HUES64 (cell line): ENCODE results near the gene FRMPD1.

Experiments used
- H3K27ac ChIP-seq: 2 replicates; pipeline ENCODE4 v1.7.0; 2013; ENCODE audit warnings: low read depth, low read length, inconsistent platforms
- H3K27me3 ChIP-seq: 2 replicates; pipeline ENCODE4 v1.6.1; 2013; ENCODE audit warnings: mild to moderate bottlenecking, low read length; ENCODE audit not compliant: insufficient read depth
- H3K36me3 ChIP-seq: 2 replicates; pipeline ENCODE4 v1.6.1; 2013; ENCODE audit warnings: mild to moderate bottlenecking, low read length; ENCODE audit not compliant: insufficient read depth
- H3K4me1 ChIP-seq: 2 replicates; pipeline ENCODE4 v1.6.1; 2013; ENCODE audit warnings: mild to moderate bottlenecking, low read length, moderate library complexity; ENCODE audit not compliant: insufficient read depth
- H3K4me3 ChIP-seq: 2 replicates; pipeline ENCODE4 v1.5.1; 2013; ENCODE audit warnings: mild to moderate bottlenecking, low read length, moderate library complexity
- H3K9ac ChIP-seq: 2 replicates; pipeline ENCODE4 v1.6.1; 2013; ENCODE audit warnings: mild to moderate bottlenecking, low read depth, low read length
- H3K9me3 ChIP-seq: 2 replicates; pipeline ENCODE4 v1.6.1; 2013; ENCODE audit warnings: low read depth, low read length; ENCODE audit not compliant: insufficient read depth
- WGBS: fragments of 150-250, 120-280 bp; methylation state at CpG from one replicate; pipeline ENCODE4 v1.1.7; 2013; ENCODE audit warnings: missing lambda C conversion rate; 5-methylcytosine and 5-hydroxymethylcytosine counted together

The FRMPD1 gene

DNA sequence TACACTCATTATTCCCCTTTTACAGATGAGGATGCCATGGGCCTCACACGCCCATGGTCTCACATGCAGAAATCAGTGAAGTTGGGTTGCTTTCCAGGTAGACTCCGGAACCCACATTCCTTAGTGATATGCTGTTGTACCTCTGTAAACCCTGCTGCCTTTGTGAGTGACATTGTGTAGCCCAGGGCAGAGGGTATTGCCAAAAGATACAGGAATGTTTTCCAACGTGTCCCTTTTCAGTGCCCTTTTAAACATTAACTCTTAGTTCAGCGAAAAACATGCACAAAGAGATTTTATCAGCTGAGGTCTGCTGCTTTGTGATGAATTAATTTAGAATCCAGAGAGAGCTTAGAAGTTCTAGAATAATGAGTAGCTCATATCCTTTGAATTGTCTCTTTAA lies 64.5 kb downstream of the FRMPD1 start:
- Histone ChIP-seq H3K36me3 (no peaks in the 10 kb centered on the region), H3K27me3 (no peaks in the 10 kb centered on the region), H3K9me3 (no peaks in the 10 kb centered on the region), H3K9ac (no peak overlapping the region), H3K4me3 (no peak overlapping the region), H3K27ac (no peak overlapping the region), H3K4me1 (no peaks in the 10 kb centered on the region)
- 92% methylated on average over 4 of the region's 4 CpGs for WGBS

DNA sequence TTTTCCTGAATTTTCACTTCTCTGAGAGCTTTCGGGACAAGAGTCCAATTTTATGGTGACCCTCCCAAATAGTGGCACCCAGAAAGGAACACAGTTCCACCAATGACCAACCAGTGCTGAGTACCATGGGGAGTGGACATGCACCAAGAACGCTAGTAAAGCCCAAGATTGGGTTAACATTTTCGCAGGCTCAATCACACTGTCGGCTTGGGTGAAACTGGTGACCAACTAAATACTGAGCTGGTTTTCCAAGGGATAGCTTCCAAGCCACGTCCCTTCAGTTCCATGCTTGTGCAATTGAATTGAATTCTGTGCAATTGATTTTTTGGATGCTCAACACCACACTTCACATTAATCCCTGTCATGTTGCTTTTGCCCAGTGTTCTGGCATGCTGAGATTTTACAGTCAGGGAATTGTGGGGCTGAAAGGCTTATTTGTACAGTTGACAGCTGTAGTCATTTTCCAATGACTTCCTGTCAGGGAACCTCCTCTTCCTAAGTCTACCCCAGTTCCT lies 65.3 kb downstream of the FRMPD1 start:
- no peak overlapping the region for H3K9ac ChIP-seq
- H3K9me3 ChIP-seq = no peaks in the 10 kb centered on the region
- H3K27ac ChIP-seq = no peak overlapping the region
- H3K27me3 ChIP-seq = no peaks in the 10 kb centered on the region
- no peak overlapping the region for H3K4me3 ChIP-seq
- 95% methylated on average over 5 of the region's 5 CpGs for WGBS
- H3K36me3 ChIP-seq = no peaks in the 10 kb centered on the region
- no peaks in the 10 kb centered on the region for H3K4me1 ChIP-seq

DNA sequence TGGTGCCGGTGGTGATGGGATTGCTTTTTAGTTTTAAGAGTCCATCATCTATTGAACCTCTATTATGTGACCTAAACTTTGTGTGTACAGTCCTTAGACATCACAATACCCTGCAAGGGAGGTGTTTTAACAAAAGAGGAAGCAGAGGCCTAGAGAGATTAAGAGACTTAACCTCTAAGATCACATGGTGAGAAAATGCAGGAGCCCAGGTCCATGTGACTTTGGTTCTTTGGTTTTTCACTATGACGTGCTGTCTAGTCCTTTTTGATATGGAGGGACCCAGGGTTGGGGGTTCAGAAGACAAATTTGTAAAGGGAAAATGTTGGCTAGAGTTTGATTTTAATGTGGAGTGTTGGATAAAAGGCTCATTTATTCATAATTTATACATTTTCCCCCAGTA lies 68.8 kb downstream of the FRMPD1 start:
- no peaks in the 10 kb centered on the region for H3K27me3 ChIP-seq
- 83% methylated on average over 1 of the region's 2 CpGs for WGBS

DNA sequence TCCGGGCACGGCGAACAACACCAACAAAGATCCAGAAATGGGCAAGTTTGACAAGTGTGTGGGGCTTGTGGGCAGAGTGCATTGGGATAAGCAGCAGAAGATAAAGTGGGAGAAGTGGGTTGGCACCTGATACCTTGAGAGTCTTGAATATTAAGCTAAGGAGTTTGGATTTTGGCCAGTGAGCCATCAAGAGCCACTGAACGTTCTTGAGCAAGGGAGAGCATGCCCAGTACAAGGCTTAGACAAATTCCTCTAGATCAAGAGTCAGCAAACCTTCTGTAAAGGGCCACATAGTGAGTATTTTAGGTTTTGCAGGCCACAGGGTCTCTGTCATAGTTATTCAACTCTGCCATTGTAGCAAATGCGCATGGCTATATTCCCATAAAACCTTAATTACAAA lies 76.3 kb downstream of the FRMPD1 start:
- Histone ChIP-seq H3K9me3 (no peaks in the 10 kb centered on the region), H3K27ac (no peak overlapping the region), H3K27me3 (no peaks in the 10 kb centered on the region; the same call in 1 of the 2 replicates), H3K4me3 (no peak overlapping the region), H3K4me1 (peaks cover 9% of the 10 kb centered on the region), H3K9ac (no peak overlapping the region), H3K36me3 (no peaks in the 10 kb centered on the region)
- 95% methylated on average over 5 of the region's 5 CpGs for WGBS

More for the DNA sequence above, 68.8 kb downstream of the FRMPD1 start:
- Histone ChIP-seq H3K4me3 (no peak overlapping the region), H3K4me1 (no peaks in the 10 kb centered on the region), H3K9me3 (no peaks in the 10 kb centered on the region), H3K36me3 (no peaks in the 10 kb centered on the region), H3K27ac (no peak overlapping the region), H3K9ac (no peak overlapping the region)

DNA sequence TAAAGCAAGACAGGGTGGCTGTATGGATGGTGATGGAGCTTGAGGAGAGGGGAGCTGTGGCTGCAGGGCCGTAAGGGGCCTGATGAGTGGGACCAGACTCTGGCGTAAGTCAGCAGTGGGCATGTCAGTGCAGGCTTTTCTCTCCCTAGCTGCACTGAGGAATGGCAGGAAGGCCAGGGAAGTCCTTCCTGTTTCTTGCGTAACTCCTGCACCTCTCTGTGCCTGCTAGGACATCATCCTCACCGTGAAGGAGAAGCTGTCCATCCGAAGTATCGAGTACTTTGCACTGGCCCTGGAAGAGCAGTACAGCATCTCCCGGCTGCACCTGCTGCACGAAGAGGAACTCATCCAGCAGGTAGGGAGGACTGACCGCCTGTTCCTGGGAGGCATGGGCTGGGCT lies 78.7 kb downstream of the FRMPD1 start:
- Histone ChIP-seq H3K9me3 (no peaks in the 10 kb centered on the region), H3K9ac (no peak overlapping the region), H3K36me3 (no peaks in the 10 kb centered on the region), H3K27me3 (peaks cover 7% of the 10 kb centered on the region; the same call in 1 of the 2 replicates), H3K4me1 (peaks cover 9% of the 10 kb centered on the region), H3K27ac (no peak overlapping the region), H3K4me3 (no peak overlapping the region)
- WGBS = 94% methylated on average over 9 of the region's 9 CpGs

DNA sequence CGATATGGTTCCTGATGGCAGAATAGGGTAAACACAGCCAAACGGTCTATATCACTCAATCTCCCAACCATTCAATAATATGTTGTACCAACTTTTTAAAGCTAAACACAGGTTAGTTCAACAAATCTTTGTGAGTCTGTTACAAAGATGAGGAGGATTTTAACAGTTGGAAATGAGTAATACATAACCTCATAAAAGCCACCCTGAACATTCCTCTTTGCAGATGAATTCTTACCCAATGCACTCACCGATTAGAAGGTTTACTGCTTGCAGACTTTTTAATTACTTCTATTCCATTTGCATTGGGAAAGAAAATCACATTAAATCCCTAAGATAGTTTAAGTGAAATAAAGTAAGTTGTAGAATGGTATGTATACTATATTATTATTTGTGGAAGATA lies 79.5 kb downstream of the FRMPD1 start:
- 97% methylated on average over 3 of the region's 3 CpGs for WGBS

DNA sequence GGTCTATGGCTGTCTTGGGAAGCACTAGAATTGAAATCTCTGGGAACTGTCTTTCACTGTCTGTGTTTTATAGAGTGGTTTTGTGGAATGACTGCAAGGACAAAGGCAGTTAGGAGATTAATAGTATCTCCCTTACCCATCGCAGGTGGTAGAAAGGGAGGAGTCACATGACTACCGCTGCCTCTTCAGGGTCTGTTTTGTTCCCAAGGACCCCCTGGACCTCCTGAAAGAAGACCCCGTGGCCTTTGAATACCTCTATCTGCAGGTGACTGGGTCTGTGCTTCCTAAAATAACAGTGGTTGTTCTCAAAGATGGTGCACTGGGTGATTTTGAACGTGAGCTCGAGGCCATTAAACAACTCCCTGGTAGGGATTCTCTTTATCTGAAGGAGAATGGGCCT lies 80.1 kb downstream of the FRMPD1 start:
- no peaks in the 10 kb centered on the region for H3K36me3 ChIP-seq
- H3K27me3 ChIP-seq = peaks cover 9% of the 10 kb centered on the region; the same call in 1 of the 2 replicates
- no peaks in the 10 kb centered on the region for H3K9me3 ChIP-seq
- peaks cover 9% of the 10 kb centered on the region for H3K4me1 ChIP-seq
- no peak overlapping the region for H3K27ac ChIP-seq
- 50% methylated on average over 5 of the region's 5 CpGs for WGBS
- no peak overlapping the region for H3K9ac ChIP-seq
- H3K4me3 ChIP-seq = no peak overlapping the region

More for the DNA sequence above, 79.5 kb downstream of the FRMPD1 start:
- no peak overlapping the region for H3K4me3 ChIP-seq
- H3K4me1 ChIP-seq = peaks cover 9% of the 10 kb centered on the region
- no peaks in the 10 kb centered on the region for H3K9me3 ChIP-seq
- peaks cover 7% of the 10 kb centered on the region; the same call in 1 of the 2 replicates for H3K27me3 ChIP-seq
- no peaks in the 10 kb centered on the region for H3K36me3 ChIP-seq
- H3K27ac ChIP-seq = no peak overlapping the region
- no peak overlapping the region for H3K9ac ChIP-seq

DNA sequence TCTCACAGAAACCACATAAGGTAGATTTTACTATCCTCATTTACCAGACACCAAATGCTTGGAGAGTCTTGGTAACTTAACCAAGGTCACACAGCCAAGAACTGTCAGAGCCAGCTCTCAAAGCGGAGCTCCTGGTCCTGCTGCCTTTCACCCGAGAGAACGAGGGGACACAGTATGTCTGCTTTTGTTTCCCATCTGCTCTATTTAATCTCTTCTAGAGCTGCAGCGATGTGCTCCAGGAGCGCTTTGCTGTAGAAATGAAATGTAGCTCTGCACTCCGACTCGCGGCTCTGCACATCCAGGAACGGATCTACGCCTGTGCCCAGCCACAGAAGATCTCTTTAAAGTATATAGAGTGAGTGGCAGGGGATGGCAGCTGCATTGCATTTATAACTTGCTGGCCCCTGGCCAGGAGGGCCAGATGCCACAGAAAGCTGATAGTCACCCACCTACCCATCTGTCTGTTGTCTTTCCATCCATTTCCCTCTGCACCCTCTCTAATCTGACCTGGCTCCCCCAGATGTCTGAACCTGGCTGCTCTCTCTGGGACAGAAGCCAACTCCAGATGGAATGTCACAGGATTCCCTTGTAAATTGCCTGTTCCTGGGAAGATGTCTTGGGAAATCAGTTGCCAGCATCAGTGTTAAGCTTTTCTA lies 81.5 kb downstream of the FRMPD1 start:
- H3K36me3 ChIP-seq = no peaks in the 10 kb centered on the region
- H3K4me3 ChIP-seq = no peak overlapping the region
- WGBS = 92% methylated on average over 10 of the region's 10 CpGs
- no peak overlapping the region for H3K9ac ChIP-seq
- peaks cover 9% of the 10 kb centered on the region; the same call in 1 of the 2 replicates for H3K27me3 ChIP-seq
- no peaks in the 10 kb centered on the region for H3K9me3 ChIP-seq
- H3K27ac ChIP-seq = no peak overlapping the region
- peaks cover 9% of the 10 kb centered on the region for H3K4me1 ChIP-seq

DNA sequence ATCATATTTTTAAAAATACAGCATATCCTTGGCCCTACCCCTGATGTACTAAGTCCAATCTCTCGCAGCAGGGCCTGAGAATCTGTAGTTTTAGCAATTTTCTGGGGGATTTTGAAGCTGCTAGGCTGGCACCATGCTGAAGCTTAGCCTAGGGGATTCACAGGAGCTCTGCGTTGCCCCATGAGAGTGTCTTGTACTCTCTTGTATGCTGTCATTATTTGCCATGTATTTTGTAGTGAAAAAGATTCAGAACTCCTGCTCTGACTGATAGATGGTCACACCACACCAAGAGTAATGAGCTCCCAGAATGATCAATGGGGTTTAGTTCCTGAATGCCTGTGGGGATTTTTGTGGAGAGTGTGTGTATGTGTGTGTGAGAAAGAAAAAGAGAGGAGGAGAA lies 82.2 kb downstream of the FRMPD1 start:
- H3K27me3 ChIP-seq = peaks cover 9% of the 10 kb centered on the region; the same call in 1 of the 2 replicates
- H3K9ac ChIP-seq = no peak overlapping the region
- H3K4me1 ChIP-seq = peaks cover 9% of the 10 kb centered on the region
- no peaks in the 10 kb centered on the region for H3K9me3 ChIP-seq
- H3K27ac ChIP-seq = no peak overlapping the region
- 95% methylated on average over 2 of the region's 2 CpGs for WGBS
- H3K4me3 ChIP-seq = no peak overlapping the region
- H3K36me3 ChIP-seq = no peaks in the 10 kb centered on the region

DNA sequence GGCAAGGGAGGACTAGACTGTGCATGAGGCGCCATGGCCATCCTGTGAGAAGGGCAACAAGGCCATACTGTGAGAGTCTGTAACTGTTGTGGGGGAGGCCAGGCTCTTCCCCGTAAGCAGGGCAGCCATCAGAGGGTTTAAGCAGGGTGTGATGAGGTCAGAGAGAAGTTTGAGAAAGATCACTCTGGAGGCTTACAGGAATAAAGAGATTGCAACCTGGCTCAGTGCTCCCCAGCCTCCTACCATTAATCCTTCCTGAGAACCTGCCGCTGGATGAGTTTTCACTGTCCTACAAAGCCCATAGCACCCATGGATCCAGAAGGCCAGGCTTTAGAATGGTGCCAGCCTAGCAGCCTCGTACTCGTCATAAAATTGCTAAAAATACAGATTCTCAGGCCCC lies 88.5 kb downstream of the FRMPD1 start:
- H3K27ac ChIP-seq = no peak overlapping the region
- H3K9me3 ChIP-seq = no peaks in the 10 kb centered on the region
- H3K27me3 ChIP-seq = 0 out of 2 replicates have a peak, but pooled peaks cover 2% of the 10 kb centered on the region
- H3K9ac ChIP-seq = no peak overlapping the region
- WGBS = 89% methylated on average over 5 of the region's 5 CpGs
- no peaks in the 10 kb centered on the region for H3K36me3 ChIP-seq
- 0 out of 2 replicates have a peak, but pooled peaks cover 5% of the 10 kb centered on the region for H3K4me1 ChIP-seq
- no peak overlapping the region for H3K4me3 ChIP-seq

DNA sequence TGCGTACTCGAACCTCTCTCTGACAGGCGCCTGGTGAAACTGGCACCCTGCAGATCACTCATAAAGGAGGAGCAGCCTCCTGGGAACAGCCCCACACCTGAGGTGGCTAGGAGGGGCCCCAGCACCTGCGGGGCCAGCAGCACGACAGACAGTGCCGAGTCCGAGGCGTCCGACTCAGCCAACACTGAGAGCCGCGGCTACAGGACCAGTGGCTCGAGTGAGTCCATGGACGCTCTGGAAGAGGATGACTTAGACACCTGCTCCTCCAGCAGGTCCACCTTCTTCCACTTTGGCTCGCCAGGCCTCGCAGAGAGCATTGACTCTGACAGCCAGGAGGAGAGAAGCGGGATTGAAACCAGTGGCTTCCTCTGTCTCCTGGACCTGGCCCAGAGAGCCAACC lies 89.4 kb downstream of the FRMPD1 start:
- Histone ChIP-seq H3K36me3 (no peaks in the 10 kb centered on the region), H3K4me3 (no peak overlapping the region), H3K4me1 (0 out of 2 replicates have a peak, but pooled peaks cover 5% of the 10 kb centered on the region), H3K9ac (no peak overlapping the region), H3K9me3 (no peaks in the 10 kb centered on the region), H3K27me3 (0 out of 2 replicates have a peak, but pooled peaks cover 2% of the 10 kb centered on the region), H3K27ac (no peak overlapping the region)
- 95% methylated on average over 16 of the region's 16 CpGs for whole genome bisulfite sequencing
